Gastroesophageal sphincter (tissue), 4 donors: ENCODE results near the gene SPEM3. TPM values are rescaled to one million over a fixed set of nuclear protein-coding genes. Genes with fewer than 3 reads are reported as not detected.

Experiments
- ATAC-seq: fragments of 150-250 bp; one replicate; pipeline ENCODE4 v1.9.1; 2016; ENCODE audit warnings: mild to moderate bottlenecking, moderate library complexity
- H3K27ac ChIP-seq, 4 donors: fragments of 200-600 bp; sonication (generic) in 3 of 4; 1 replicate in 3 of 4; 2 replicates in 1 of 4; pipeline ENCODE4 v1.5.1; 2016 to 2019
- H3K27me3 ChIP-seq: fragments of 200-600 bp; sonication (generic); one replicate; pipeline ENCODE4 v1.5.1; 2019
- H3K36me3 ChIP-seq, 2 donors: fragments of 200-600 bp; sonication (generic); one replicate each; pipeline ENCODE4 v1.5.1; 2019; ENCODE audit warnings: control low read depth in 1 of 2
- H3K4me1 ChIP-seq, 3 donors: fragments of 200-600 bp; sonication (generic); 1 replicate in 2 of 3; 2 replicates in 1 of 3; pipeline ENCODE4 v1.5.1; 2016 to 2019; ENCODE audit warnings: control low read depth in 2 of 3
- H3K4me3 ChIP-seq, 2 donors: fragments of 200-600 bp; sonication (generic); one replicate each; pipeline ENCODE4 v1.5.1; 2019; ENCODE audit warnings: mild to moderate bottlenecking in 1 of 2, moderate library complexity in 1 of 2
- H3K9me3 ChIP-seq, 3 donors: fragments of 200-600 bp; sonication (generic); one replicate each; pipeline ENCODE4 v1.5.1; 2017 to 2019; ENCODE audit warnings: control low read depth in 2 of 3
- CTCF ChIP-seq, 4 experiments: fragments of 200-600 bp in 2 of 4; fragments of 450-650 bp in 2 of 4; sonication (generic) in 1 of 4; IDR thresholded peaks; one replicate each; pipeline ENCODE4 v1.5.1; 2017 to 2019; ENCODE audit warnings: antibody characterized with exemption in 4 of 4, mild to moderate bottlenecking in 2 of 4, moderate library complexity in 2 of 4
- EP300 ChIP-seq: sonication (generic); formaldehyde crosslinking; IDR thresholded peaks from one replicate; pipeline ENCODE4 v1.6.1; 2017; ENCODE audit warnings: antibody characterized with exemption, mild to moderate bottlenecking
- POLR2A ChIP-seq, 2 donors: fragments of 450-650 bp; IDR thresholded peaks; one replicate each; pipeline ENCODE4 v1.6.1; 2017; ENCODE audit warnings: antibody characterized with exemption in 2 of 2, mild to moderate bottlenecking in 2 of 2, moderate library complexity in 1 of 2
- POLR2AphosphoS5 ChIP-seq: sonication (generic); formaldehyde crosslinking; IDR thresholded peaks from one replicate; pipeline ENCODE4 v1.6.1; 2017; ENCODE audit warnings: antibody characterized with exemption
- WGBS, 2 donors: methylation state at CpG; one replicate each; pipeline ENCODE4 v1.1.5; 2018; ENCODE audit warnings: low coverage in 1 of 2; 5-methylcytosine and 5-hydroxymethylcytosine counted together
- total RNA-seq, 4 donors: library from RNA; depleted of rRNA; stranded (reverse); fragments of >200 nt; gene quantifications; one replicate each; pipeline ENCODE4 v1.1.0, GENCODE V29; 2016

SPEM3 gene
- total RNA-seq, 4 donors from 2014 or later: 0.08 TPM; not detected in 3

DNA sequence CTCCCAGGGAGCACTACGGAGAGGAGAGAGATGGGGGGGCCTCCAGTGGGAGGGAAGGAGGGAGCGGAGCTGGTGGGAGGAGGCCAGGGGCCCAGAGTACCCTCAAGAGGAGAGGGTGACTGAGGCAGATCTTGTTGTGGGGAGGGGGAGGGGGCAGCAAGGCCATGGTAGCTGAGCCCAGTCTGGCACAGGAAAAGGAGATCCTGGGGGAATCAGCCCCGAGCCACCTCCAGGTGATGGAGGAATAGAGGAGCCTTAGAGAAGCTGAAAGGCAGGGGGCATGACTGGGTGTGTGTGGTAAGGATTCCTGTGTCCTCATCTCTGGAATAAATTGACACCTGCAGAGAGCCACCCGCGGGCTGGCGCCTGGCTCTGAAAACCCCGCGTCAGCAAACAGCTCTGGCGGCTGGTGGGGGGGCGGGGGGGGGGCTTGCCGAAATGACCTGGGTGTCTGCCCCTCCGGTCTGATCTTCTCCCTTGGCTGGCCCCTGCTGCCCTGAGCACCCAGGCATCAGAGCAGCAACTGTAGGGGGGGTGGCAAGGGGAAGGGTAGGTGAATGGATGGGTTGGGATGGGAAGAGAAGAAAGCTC is 22.3 kb upstream of the SPEM3 start:
- H3K4me1 ChIP-seq: peaks cover 4 to 55% (median 24%) of the 10 kb centered on the region in 3 donors
- no peaks in the 10 kb centered on the region for H3K27me3 ChIP-seq
- no peak for TF ChIP-seq CTCF (IDR thresholded peaks at IDR 0.05)
- no peak for TF ChIP-seq EP300
- TF ChIP-seq POLR2A (IDR thresholded peaks at IDR 0.05): no peak
- TF ChIP-seq POLR2AphosphoS5: no peak
- peak overlapping the region in 2 of 4 donors; percentile 93 to 95 for H3K27ac ChIP-seq
- H3K36me3 ChIP-seq: peaks cover 0 to 31% of the 10 kb centered on the region in 2 donors
- H3K9me3 ChIP-seq: no peaks in the 10 kb centered on the region
- peak overlapping the region in 1 of 2 donors; percentile 88 for H3K4me3 ChIP-seq
- 39 to 59% methylated on average over 3 to 8 of the region's 12 CpGs for WGBS, 2 donors
- ATAC-seq: no peak

DNA sequence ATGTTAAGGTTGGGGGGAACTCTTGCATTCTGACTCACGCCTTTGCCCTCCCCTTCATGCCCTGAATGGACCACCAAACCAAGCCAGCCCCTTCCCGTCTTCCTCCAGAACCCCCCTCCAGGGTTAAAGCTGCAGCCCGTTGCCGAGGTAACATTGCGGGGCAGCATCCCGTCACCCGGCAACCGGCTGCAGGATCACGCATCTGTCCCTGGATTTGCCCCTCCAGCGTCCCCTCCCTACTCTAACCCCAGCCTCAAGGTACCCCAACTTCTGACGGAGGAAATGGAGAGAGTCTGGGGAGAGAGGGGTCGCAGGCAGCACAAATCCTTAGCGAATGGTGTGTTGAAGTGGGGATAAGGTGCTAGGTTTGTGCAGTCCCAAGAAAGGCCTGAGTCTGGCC is 21.6 kb upstream of the SPEM3 start:
- H3K4me1 ChIP-seq: peaks cover 4 to 48% (median 24%) of the 10 kb centered on the region in 3 donors
- no peaks in the 10 kb centered on the region for H3K27me3 ChIP-seq
- H3K4me3 ChIP-seq: no peak overlapping the region
- no peaks in the 10 kb centered on the region for H3K9me3 ChIP-seq
- H3K36me3 ChIP-seq: peaks cover 0 to 31% of the 10 kb centered on the region in 2 donors
- ATAC-seq: no peak
- no peak overlapping the region for H3K27ac ChIP-seq
- TF ChIP-seq POLR2A (IDR thresholded peaks at IDR 0.05): no peak
- no peak for TF ChIP-seq CTCF (IDR thresholded peaks at IDR 0.05)
- no peak for TF ChIP-seq POLR2AphosphoS5
- TF ChIP-seq EP300: no peak
- WGBS, 2 donors: 75 to 93% methylated on average over 2 to 10 of the region's 13 CpGs

GRCh38 chr17:7407485-7408251 is 21.0 kb upstream of the SPEM3 start, which contains the start of gene NLGN2:
TSS of gene NLGN2 (plus strand) at chr17:7407845. CDS start at chr17:7408256, 411 bp downstream.
- Histone ChIP-seq H3K4me1 (peaks cover 4 to 42% (median 18%) of the 10 kb centered on the region in 3 donors), H3K9me3 (no peaks in the 10 kb centered on the region), H3K27ac (peak within 1 kb of the TSS in 1 of 4 donors; percentile 95), H3K27me3 (no peaks in the 10 kb centered on the region), H3K36me3 (peaks cover 0 to 31% of the 10 kb centered on the region in 2 donors), H3K4me3 (no peak within 1 kb of the TSS)
- no peak for ATAC-seq
- WGBS, 2 donors: 50 to 72% methylated on average over 4 to 5 of the region's 12 CpGs
- no peak for TF ChIP-seq POLR2AphosphoS5
- no peak for TF ChIP-seq POLR2A (IDR thresholded peaks at IDR 0.05)
- no peak for TF ChIP-seq CTCF (IDR thresholded peaks at IDR 0.05)
- no peak for TF ChIP-seq EP300

DNA sequence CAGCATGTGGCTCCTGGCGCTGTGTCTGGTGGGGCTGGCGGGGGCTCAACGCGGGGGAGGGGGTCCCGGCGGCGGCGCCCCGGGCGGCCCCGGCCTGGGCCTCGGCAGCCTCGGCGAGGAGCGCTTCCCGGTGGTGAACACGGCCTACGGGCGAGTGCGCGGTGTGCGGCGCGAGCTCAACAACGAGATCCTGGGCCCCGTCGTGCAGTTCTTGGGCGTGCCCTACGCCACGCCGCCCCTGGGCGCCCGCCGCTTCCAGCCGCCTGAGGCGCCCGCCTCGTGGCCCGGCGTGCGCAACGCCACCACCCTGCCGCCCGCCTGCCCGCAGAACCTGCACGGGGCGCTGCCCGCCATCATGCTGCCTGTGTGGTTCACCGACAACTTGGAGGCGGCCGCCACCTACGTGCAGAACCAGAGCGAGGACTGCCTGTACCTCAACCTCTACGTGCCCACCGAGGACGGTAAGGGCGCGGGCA is 20.4 kb upstream of the SPEM3 start:
- TF ChIP-seq POLR2AphosphoS5 (no peak), EP300 (no peak), POLR2A (IDR thresholded peaks at IDR 0.05) (no peak), CTCF (IDR thresholded peaks at IDR 0.05) (no peak)
- Histone ChIP-seq H3K36me3 (peaks cover 0 to 31% of the 10 kb centered on the region in 2 donors), H3K4me3 (no peak overlapping the region), H3K4me1 (peaks cover 0 to 36% (median 13%) of the 10 kb centered on the region in 3 donors), H3K27ac (no peak overlapping the region), H3K9me3 (no peaks in the 10 kb centered on the region), H3K27me3 (no peaks in the 10 kb centered on the region)
- no peak for ATAC-seq
- 69% methylated on average over 7 of the region's 58 CpGs; no CpG with 5 or more reads in 1 of the 2 donors for WGBS, 2 donors
